ENCODE measurements around the gene FOSL2.

Gene FOSL2

DNA sequence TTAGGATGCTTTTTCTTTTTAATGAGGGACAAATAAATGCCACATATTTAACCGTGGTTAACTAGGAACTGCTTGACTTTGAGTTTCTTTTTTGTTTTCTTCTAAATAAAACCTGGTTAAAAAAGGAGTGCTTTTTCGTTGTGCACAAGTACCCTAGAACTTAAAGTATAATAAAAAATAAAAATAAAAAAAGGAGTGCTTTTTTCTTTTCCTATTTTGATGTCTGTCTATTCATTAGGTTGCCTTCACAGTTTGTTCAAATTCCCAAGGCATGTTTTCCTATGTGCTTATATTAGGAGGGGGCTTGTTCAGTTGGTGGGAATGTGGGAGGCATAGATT is 4.4 kb downstream of the FOSL2 start:
- DNase-seq = no peak

GRCh38 chr2:28398101-28398834 is 5.6 kb downstream of the FOSL2 start:
- no peak for DNase-seq

GRCh38 chr2:28399289-28399688 is 6.6 kb downstream of the FOSL2 start:
- DNase-seq = no peak

DNA sequence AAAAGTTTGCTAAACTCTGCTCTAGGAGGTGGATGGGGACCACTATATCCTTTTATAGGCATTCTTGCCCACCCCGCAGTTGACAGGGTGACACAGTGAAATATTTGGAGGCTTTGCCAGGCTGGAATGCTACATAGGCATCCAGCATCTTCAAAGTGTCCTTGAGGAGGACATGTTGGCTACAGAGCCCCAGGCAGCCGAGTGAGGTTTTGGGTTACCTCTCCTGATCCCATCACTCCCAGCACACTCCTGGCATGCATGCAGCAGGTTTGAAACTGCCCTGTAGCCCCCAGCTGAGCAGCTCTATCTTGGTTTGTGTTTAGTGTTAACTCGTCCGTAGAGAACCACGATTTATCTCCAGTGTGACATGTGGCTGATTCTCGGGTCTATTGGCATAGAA is 7.3 kb downstream of the FOSL2 start:
- no peak for DNase-seq

GRCh38 chr2:28400419-28400818 is 7.8 kb downstream of the FOSL2 start:
- no peak for DNase-seq

DNA sequence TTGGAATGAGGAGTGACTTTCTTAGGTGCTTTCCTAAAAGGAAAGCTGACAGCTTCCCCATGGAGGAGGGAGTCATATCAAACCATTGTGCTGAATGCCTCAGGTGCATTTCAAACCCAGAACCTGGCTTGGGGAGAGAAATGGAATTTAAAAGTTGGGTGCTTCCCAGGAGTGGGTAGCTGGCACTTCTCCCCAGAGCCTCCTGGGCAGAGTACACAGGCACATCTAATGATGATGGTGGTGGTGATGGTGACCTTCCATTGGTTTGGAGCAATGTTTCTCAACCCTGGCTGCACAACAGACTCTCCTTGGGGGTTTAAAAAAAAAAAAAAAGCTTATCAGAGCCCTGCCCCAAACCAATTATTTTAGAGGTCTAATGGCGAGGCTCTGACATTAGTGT is 8.3 kb downstream of the FOSL2 start:
- no peak for DNase-seq

- DNase-seq = no peak
Observed at GRCh38 chr2:28401411-28401810, 8.8 kb downstream of the FOSL2 start.

DNA sequence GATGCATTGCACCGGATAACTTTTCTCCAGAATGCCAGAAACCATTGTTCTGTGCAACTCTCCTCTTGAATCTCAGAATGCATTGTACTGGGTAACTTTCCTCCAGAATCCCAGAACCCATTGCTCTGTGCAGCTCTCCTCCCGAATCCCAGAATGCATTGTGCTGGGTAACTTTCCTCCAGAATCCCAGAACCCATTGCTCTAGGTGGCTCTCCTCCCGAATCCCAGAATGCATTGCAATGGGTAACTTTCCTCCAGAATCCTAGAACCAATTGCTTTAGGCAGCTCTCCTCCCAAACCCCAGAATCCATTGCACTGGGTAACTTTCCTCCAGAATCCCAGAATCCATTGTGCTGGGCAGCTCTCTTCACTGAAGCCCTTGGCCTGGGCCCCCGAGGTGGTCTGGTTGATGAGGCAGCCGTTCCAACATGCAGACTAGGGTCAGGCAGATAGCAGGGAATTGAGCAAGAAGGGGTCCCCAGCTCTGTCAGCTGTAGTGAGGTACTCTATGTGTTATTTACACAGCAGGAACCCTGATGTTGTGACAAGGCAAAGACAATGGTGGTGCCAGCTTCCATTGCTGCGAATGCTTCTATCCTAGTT is 9.4 kb downstream of the FOSL2 start:
- no peak for DNase-seq

DNA sequence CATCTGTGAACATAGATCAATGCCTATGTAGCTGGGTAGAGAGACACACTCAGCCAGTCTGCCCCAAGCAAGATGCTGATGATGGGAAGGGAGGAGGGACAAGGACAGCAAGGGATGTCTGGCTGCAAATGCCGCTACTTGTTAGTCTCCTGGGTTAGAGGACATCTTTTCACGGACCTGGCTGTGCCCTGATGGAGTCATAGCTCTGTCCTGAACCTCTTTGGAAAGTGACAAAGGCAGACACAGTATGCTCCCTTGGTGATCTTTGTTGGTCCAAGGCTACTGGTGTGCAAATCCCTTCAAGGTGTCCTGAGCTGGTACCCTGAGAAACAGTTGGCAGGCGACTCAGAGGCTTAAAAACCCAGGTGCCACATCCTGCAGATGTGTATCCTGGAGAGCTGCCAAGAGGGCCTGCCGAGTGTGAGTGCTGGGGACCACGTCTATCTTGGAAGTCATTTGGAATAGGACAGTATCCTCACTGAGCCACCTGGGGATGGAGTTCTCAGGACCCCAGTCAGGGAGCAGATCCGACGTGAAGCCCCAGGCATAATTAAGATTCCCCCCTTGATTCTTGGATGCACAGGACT is 10.8 kb downstream of the FOSL2 start:
- DNase-seq = no peak

- DNase-seq = no peak
Observed at GRCh38 chr2:28404086-28404485, 11.4 kb downstream of the FOSL2 start.

- no peak for DNase-seq
Observed at GRCh38 chr2:28405537-28405936, 12.9 kb downstream of the FOSL2 start.

- peak; percentile 81 for DNase-seq
Observed at GRCh38 chr2:28406276-28407096, 13.8 kb downstream of the FOSL2 start.

- DNase-seq = no peak
Observed at GRCh38 chr2:28407131-28407975, 14.7 kb downstream of the FOSL2 start.

- DNase-seq = no peak
Observed at GRCh38 chr2:28407976-28408690, 15.5 kb downstream of the FOSL2 start.

DNA sequence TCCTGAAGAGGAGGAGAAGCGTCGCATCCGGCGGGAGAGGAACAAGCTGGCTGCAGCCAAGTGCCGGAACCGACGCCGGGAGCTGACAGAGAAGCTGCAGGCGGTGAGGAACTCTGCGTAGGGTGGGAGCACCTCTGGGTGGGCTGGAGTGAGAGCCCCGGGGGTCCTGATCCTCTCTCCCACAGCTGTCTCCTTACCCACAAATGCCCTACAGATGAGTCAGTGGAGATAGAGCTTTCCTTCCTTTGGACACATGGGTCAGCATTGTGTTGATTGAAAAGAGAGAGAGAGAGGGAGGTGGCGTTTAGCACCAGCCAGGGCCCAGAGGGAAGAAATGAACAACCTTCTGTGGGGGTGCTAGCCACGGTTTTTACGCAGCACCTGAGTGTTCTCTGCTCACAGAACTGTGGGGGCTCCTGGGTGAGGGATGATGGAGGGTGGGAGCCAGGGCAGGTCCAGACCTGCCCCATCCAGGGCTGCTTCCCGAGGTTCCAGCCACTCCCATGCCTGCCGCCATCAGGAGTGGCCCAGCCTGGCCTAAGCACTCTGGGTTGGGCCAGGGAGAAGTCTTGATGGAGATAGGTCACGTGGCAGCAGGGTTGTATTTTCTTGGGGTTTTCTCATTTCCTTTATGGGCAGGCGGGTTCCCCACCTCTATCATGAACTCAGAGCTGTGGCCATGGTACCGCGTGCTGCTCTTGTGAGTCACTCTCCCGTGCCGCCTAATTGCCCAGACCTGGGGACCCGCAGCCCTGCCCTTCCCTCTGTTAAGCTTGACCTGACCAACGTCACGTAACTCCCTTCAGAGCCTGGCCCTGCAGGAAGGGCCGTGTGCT is 16.3 kb downstream of the FOSL2 start:
- peak; percentile 83 for DNase-seq

DNA sequence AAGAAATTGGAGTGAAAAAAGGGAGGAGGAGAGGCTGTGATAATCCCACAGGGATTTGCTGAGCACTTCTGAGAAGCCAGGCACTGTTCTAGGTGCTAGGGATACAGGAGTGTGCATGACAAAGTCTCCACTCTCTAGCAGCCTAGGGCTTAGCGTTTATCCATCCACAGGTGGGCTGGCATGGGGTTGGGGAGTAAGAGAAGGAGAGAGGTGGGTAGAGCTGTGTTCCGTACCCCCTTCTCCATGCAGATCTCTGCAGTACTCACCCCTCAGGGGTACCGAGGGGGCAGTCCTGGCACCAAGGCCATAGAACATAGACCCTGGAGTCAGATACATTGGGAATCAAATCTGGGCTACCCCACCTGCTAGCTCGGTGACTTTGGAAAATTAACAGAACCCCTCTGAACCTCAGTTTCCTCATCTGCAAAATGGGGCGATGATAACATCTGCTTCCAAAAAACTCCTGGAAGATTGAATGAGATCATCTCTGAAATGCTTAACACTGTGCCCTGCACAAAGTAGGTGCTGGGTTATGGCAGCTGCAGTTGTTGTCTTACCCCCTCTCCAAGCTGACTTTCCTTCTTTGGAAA is 18.6 kb downstream of the FOSL2 start:
- DNase-seq = no peak

- DNase-seq = no peak
Observed at GRCh38 chr2:28411956-28412609, 19.4 kb downstream of the FOSL2 start.

GRCh38 chr2:28412625-28413151 is 20.0 kb downstream of the FOSL2 start:
- DNase-seq = no peak

DNA sequence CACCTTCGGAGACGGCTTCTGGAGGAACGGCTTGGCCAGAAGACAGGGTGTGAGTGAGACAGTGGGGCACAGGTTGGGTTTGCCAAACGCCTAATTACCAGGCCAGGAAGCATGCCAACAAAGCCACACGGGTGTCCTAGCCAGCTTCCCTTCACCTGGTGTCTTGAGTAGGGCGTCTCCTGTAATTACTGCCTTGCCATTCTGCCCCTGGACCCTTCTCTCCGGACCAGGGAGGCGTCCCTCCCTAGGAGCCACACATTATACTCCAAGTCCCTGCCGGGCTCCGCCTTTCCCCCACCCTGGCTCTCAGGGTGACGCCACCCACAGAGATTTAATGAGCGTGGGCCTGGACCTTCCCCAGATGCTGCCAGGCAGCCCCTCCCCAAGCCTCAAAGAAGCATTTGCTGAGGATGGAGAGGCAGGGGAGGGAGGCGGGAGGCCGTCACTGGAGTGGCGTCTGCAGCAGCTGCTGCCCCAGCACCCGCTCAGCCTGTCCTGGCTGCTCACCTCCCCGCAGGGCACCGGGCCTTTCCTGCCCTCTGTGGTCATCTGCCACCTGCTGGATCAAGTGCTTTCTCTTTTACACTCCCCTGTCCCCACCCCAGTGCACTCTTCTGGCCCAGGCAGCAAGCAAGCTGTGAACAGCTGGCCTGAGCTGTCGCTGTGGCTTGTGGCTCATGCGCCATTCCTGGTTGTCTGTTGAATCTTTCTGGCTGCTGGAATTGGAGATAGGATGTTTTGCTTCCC is 20.7 kb downstream of the FOSL2 start:
- peak; percentile 34 for DNase-seq

All from hematopoietic multipotent progenitor cell treated with erythropoietin and hydrocortisone succinate and interleukin-3 and kit ligand, for 4 days (in vitro differentiated cells).